ENCODE measurements around the gene CCDC88B. TPM values are rescaled to one million over a fixed set of nuclear protein-coding genes. Genes with fewer than 3 reads are reported as not detected.

Gene CCDC88B
- total and polyA plus RNA-seq, 10 of the 15 experiments (the other 5 are each of a cell fraction or from before 2014, with no cell fraction given), result 0.24 to 66.0 (median 19.2) TPM

DNA sequence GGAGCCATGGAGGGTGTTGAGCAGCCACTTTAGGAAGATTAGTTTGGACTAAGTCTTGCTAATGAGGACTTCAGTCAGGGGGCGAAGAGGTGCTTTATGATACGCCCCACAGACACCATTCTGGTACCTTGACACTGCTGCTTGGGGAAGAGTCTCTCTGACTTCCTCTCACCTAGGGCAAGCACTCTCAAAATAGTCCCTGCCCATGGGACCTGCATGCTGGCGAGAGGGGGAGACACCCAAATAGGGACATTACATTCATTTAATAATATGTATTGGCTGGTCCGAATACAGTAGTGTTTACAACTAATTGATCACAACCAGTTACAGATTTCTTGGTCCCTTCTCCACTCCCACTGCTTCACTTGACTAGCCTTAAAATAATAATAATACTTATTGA is 44.2 kb upstream of the CCDC88B start (continued):
- TF ChIP-seq, protein P1, sequence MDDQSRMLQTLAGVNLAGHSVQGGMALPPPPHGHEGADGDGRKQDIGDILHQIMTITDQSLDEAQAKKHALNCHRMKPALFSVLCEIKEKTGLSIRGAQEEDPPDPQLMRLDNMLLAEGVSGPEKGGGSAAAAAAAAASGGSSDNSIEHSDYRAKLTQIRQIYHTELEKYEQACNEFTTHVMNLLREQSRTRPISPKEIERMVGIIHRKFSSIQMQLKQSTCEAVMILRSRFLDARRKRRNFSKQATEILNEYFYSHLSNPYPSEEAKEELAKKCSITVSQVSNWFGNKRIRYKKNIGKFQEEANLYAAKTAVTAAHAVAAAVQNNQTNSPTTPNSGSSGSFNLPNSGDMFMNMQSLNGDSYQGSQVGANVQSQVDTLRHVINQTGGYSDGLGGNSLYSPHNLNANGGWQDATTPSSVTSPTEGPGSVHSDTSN (IDR thresholded peaks at IDR 0.05; ENCODE audit: insufficient replicate concordance, low read depth, low read length), result no peak
- no peak for TF ChIP-seq ZNF207 (IDR thresholded peaks at IDR 0.05; ENCODE audit: borderline replicate concordance)
- no peak for TF ChIP-seq SIX5 (IDR thresholded peaks at IDR 0.05; ENCODE audit: low read depth, low read length, severe bottlenecking)
- TF ChIP-seq, protein P2, sequence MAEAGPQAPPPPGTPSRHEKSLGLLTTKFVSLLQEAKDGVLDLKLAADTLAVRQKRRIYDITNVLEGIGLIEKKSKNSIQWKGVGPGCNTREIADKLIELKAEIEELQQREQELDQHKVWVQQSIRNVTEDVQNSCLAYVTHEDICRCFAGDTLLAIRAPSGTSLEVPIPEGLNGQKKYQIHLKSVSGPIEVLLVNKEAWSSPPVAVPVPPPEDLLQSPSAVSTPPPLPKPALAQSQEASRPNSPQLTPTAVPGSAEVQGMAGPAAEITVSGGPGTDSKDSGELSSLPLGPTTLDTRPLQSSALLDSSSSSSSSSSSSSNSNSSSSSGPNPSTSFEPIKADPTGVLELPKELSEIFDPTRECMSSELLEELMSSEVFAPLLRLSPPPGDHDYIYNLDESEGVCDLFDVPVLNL (IDR thresholded peaks at IDR 0.05; ENCODE audit: low read depth, low read length), result no peak
- TF ChIP-seq TCF7 (IDR thresholded peaks at IDR 0.05; ENCODE audit: borderline replicate concordance), result no peak
- TF ChIP-seq, protein P3, sequence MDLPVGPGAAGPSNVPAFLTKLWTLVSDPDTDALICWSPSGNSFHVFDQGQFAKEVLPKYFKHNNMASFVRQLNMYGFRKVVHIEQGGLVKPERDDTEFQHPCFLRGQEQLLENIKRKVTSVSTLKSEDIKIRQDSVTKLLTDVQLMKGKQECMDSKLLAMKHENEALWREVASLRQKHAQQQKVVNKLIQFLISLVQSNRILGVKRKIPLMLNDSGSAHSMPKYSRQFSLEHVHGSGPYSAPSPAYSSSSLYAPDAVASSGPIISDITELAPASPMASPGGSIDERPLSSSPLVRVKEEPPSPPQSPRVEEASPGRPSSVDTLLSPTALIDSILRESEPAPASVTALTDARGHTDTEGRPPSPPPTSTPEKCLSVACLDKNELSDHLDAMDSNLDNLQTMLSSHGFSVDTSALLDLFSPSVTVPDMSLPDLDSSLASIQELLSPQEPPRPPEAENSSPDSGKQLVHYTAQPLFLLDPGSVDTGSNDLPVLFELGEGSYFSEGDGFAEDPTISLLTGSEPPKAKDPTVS (IDR thresholded peaks at IDR 0.05; ENCODE audit: low read depth, low read length), result no peak
- TF ChIP-seq KDM1A (IDR thresholded peaks at IDR 0.05; ENCODE audit: borderline replicate concordance), result no peak
- TF ChIP-seq CEBPB (IDR thresholded peaks at IDR 0.05; ENCODE audit: borderline replicate concordance in 1 of 2, low read depth in 2 of 2, low read length in 2 of 2), result no peak

DNA sequence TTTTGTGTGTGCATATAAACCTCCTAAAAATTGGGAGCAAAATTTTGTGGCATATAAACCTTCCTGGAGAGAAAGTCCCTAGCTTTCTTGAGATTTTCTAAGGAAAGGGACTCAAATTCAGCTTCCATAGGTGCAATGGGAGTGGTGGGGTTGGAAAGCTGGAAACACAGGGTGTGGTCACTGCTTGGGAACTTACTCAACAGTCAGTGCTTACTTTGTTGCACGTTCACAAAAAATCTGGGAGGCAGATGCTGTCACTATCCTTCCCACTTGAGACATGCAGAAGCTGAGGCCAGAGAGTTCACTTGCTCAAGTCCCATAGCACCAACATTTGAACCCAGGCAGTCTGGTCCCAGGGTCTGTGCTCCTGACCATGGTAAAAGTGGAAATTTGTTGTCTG is 43.8 kb upstream of the CCDC88B start:
- Histone ChIP-seq H3K9me3 (replicated peaks; ENCODE audit: control insufficient read depth, insufficient read depth, low read length) (no peaks in the 10 kb centered on the region), H4K20me1 (ENCODE audit: control insufficient read depth, insufficient read depth) (no peaks in the 10 kb centered on the region; the same call in 1 of the 2 replicates), H3K27me3 (replicated peaks in 1 of 2; ENCODE audit: control insufficient read depth in 2 of 2, insufficient read depth in 2 of 2, low read length in 1 of 2) (peaks cover 20 to 37% of the 10 kb centered on the region in 2 experiments), H3K9ac (ENCODE audit: control insufficient read depth, insufficient read depth, low read length) (no peak overlapping the region), H3K4me3 (no peak overlapping the region), H3K4me2 (ENCODE audit: control insufficient read depth, insufficient read depth) (no peak overlapping the region), H3K79me2 (ENCODE audit: control insufficient read depth, insufficient read depth, low read length) (no peaks in the 10 kb centered on the region), H3K36me3 (ENCODE audit: control insufficient read depth in 2 of 2, insufficient read depth in 2 of 2, low read length in 1 of 2) (no peaks in the 10 kb centered on the region), H3K4me1 (ENCODE audit: control insufficient read depth, insufficient read depth, low read length) (peaks cover 10% of the 10 kb centered on the region), H3K27ac (ENCODE audit: control insufficient read depth, insufficient read depth) (no peak overlapping the region), H2AFZ (ENCODE audit: control insufficient read depth, low read depth, low read length) (no peak overlapping the region)
- WGBS (ENCODE audit: insufficient coverage, insufficient replicate concordance, low lambda C conversion rate, missing lambda C conversion rate), result 0% methylated on average over 1 of the region's 1 CpG
- no peak for ATAC-seq
- intact Hi-C loops (cut with micrococcal nuclease; ENCODE audit: unreplicated experiment) (no loop called here), in situ Hi-C loops (cut with MboI) (no loop called here)
- DNase-seq (ENCODE audit: low read depth, low spot score), result no peak
- no peak for FAIRE-seq
- RAD21 ChIA-PET (ENCODE audit: unreplicated experiment), result no interaction called here
- CTCF ChIA-PET, result interaction anchor here (0.7 kb wide), 1 partner anchor 448 kb away, joined by 3 read pairs; the partner anchor contains the start of gene RASGRP2
- SMC1A ChIA-PET (ENCODE audit: uncharacterized antibody, unreplicated experiment), result no interaction called here
- BruUV-seq (replicated peaks), result no TSS peak
- POLR2A ChIA-PET, result no interaction called here
- TF ChIP-seq MYB (IDR thresholded peaks at IDR 0.05; ENCODE audit: borderline replicate concordance, low read depth, low read length) (no peak), CHD4 (IDR thresholded peaks at IDR 0.05) (no peak), PAX8 (IDR thresholded peaks at IDR 0.05) (no peak), JUND (IDR thresholded peaks at IDR 0.05; ENCODE audit: low read depth, low read length) (no peak), ZZZ3 (IDR thresholded peaks at IDR 0.05; ENCODE audit: control insufficient read depth, insufficient read length, low read depth) (no peak)
- TF ChIP-seq, protein P4, sequence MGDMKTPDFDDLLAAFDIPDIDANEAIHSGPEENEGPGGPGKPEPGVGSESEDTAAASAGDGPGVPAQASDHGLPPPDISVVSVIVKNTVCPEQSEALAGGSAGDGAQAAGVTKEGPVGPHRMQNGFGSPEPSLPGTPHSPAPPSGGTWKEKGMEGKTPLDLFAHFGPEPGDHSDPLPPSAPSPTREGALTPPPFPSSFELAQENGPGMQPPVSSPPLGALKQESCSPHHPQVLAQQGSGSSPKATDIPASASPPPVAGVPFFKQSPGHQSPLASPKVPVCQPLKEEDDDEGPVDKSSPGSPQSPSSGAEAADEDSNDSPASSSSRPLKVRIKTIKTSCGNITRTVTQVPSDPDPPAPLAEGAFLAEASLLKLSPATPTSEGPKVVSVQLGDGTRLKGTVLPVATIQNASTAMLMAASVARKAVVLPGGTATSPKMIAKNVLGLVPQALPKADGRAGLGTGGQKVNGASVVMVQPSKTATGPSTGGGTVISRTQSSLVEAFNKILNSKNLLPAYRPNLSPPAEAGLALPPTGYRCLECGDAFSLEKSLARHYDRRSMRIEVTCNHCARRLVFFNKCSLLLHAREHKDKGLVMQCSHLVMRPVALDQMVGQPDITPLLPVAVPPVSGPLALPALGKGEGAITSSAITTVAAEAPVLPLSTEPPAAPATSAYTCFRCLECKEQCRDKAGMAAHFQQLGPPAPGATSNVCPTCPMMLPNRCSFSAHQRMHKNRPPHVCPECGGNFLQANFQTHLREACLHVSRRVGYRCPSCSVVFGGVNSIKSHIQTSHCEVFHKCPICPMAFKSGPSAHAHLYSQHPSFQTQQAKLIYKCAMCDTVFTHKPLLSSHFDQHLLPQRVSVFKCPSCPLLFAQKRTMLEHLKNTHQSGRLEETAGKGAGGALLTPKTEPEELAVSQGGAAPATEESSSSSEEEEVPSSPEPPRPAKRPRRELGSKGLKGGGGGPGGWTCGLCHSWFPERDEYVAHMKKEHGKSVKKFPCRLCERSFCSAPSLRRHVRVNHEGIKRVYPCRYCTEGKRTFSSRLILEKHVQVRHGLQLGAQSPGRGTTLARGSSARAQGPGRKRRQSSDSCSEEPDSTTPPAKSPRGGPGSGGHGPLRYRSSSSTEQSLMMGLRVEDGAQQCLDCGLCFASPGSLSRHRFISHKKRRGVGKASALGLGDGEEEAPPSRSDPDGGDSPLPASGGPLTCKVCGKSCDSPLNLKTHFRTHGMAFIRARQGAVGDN (IDR thresholded peaks at IDR 0.05), result no peak
